Measurements from ENCODE around the gene PTPRE. TPM values are rescaled to one million over a fixed set of nuclear protein-coding genes. Genes with fewer than 3 reads are reported as not detected.

The PTPRE gene
- total RNA-seq, 4 donors from 2014 or later: 28.1 to 89.7 (median 54.2) TPM

DNA sequence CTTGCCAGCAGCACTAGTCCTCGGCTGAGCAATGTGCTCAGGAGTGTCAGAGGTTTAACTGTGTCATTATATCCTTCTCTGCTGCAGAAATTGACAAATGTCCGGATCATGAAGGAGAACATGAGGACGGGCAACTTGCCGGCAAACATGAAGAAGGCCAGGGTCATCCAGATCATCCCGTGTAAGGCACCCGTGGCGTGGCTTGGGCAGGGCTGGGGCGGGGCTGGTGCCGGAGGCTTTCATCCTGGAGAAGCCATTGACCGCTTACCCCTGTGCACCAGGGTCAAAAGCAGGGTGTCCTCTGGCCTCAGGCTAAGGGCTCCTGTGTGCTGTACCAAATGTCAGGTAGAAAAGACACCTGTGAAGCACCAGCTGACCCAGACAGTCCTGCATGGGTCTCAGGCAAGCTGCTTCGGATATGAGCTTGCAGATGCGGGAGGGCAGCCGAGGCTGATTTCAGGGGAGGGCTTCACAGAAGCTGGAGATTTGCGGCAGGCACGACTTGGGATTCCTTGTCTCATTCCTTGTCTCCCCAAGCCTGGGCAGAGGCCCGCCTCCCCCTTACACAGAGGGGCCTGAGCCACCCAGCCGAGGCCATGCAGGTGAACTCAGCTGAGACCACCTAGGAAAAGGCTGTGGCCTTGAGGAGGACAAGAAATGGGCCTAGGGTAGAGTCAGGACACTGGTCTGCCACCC lies 164.0 kb downstream of the PTPRE start:
- peak; percentile 6 for DNase-seq (ENCODE audit: low spot score)

DNA sequence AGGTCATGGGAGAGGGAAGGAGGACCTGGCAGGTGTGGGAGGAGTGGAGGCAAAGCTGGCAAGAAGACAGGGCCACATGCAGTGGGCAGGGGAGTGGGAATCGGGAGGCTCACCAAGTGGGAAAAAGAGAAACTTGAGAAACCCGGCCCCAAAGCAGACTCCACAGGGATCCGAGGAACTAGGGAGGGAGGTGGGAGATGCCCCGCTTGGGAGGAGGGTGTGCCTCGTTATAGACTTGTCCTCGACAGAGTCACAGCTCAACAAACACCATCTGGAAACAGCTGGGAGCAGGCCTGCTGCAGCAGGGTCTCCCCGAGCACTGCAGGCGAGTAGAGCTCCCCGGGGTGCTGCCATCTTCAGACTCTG lies 164.5 kb downstream of the PTPRE start:
- TF ChIP-seq, protein P1, sequence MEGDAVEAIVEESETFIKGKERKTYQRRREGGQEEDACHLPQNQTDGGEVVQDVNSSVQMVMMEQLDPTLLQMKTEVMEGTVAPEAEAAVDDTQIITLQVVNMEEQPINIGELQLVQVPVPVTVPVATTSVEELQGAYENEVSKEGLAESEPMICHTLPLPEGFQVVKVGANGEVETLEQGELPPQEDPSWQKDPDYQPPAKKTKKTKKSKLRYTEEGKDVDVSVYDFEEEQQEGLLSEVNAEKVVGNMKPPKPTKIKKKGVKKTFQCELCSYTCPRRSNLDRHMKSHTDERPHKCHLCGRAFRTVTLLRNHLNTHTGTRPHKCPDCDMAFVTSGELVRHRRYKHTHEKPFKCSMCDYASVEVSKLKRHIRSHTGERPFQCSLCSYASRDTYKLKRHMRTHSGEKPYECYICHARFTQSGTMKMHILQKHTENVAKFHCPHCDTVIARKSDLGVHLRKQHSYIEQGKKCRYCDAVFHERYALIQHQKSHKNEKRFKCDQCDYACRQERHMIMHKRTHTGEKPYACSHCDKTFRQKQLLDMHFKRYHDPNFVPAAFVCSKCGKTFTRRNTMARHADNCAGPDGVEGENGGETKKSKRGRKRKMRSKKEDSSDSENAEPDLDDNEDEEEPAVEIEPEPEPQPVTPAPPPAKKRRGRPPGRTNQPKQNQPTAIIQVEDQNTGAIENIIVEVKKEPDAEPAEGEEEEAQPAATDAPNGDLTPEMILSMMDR (IDR thresholded peaks at IDR 0.05): no peak
- DNase-seq (ENCODE audit: low spot score) (peak; percentile 8), ATAC-seq (ENCODE audit: low FRiP score) (no peak)

More for the DNA sequence above, 164.0 kb downstream of the PTPRE start:
- TF ChIP-seq, protein P1 (IDR thresholded peaks at IDR 0.05): no peak
- ATAC-seq (ENCODE audit: low FRiP score): no peak

DNA sequence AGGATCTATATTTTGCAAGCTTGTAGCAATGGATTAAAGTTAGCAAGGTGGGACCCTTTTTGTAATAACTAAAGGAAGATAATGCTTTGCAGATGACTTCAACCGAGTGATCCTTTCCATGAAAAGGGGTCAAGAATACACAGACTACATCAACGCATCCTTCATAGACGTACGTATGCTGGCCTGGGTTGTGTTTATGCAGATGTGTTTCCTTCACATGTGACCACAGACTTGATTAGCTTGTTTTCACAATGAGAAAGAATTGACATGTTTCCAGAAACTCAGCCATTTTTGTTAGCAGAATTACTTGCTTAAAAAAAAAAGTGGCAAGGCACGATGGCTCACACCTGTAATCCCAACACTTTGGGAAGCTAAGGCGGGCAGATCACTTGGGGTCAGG lies 165.1 kb downstream of the PTPRE start:
- no peak for ATAC-seq (ENCODE audit: low FRiP score)
- TF ChIP-seq, protein P1 (IDR thresholded peaks at IDR 0.05): no peak

DNA sequence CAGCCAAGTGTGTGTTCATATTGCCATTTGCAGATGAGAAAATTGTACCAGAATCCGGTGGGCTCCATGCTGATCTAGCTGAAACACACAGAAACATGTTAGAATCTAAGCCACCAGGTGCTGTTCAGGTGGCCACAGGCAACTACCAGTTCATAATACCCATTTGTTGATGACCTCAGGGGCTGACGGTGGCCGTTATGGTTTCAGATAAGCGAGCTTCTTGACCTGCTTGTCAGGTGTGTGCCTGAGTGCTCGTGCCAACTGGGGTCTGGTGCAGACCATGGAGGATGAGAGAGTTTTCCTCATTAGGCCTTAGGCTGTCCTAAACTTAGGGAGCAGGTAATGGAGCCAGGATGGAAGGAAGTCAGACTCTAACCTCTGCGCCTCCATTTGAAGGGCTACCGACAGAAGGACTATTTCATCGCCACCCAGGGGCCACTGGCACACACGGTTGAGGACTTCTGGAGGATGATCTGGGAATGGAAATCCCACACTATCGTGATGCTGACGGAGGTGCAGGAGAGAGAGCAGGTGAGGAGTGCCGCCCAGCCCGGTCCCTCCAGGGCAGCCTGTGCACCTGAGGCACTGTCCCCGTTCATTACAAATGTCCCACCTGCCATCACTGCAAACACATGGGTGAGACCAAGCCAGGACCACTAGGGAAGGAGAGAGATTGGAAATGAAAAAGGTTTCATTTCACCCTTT lies 166.2 kb downstream of the PTPRE start:
- DNase-seq (ENCODE audit: low spot score): peak; percentile 10
- TF ChIP-seq, protein P1 (IDR thresholded peaks at IDR 0.05): no peak

More for the DNA sequence above, 165.1 kb downstream of the PTPRE start:
- no peak for DNase-seq (ENCODE audit: low spot score)

DNA sequence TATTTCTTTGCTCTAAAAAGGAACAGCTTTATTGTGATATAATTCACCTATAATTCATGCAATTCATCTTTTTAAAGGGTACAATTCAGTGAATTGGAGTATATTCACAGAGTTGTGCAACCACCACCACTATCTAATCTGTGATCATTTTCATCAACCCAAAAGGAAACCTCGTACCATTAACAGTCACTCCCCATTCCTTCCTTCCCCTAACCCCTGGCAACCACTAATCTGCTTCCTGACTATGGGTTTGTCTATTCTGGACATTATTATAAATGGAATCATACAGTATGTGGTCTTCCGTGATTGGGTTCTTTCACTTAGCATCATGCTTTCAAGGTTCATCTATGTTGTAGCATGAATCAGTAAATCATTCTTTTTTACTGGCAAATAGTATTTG lies 167.0 kb downstream of the PTPRE start:
- TF ChIP-seq, protein P1 (IDR thresholded peaks at IDR 0.05): no peak
- no peak for ATAC-seq (ENCODE audit: low FRiP score)
- no peak for DNase-seq (ENCODE audit: low spot score)

More for the DNA sequence above, 166.2 kb downstream of the PTPRE start:
- ATAC-seq (ENCODE audit: low FRiP score): no peak

DNA sequence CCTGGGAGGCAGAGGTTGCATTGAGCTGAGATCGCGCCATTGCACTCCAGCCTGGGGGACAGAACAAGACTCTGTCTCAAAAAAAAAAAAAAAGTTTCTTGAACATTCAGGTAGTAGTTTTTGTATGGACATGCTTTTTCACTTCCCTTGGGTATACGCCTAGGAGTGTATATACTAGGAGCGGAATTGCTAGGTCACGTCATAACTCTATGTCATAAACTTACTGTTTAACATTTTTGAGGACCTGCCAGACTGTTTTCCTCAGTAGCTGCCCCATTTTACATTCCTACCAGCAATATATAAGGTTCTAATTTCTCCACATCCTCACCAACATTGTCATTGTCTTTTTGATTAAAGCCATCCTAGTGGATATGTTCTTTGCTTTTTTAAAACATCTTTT lies 167.7 kb downstream of the PTPRE start:
- TF ChIP-seq, protein P1 (IDR thresholded peaks at IDR 0.05): no peak
- DNase-seq (ENCODE audit: low spot score) (no peak), ATAC-seq (ENCODE audit: low FRiP score) (no peak)

Data from omental fat pad (tissue), 4 donors.